MV-4-11 (cell line): ENCODE data around the gene MAPK8IP3.

Experiments
- DNase-seq: peaks from one replicate; lab custom pipeline; 2025; lab: John Stamatoyannopoulos, UW

Gene MAPK8IP3

DNA sequence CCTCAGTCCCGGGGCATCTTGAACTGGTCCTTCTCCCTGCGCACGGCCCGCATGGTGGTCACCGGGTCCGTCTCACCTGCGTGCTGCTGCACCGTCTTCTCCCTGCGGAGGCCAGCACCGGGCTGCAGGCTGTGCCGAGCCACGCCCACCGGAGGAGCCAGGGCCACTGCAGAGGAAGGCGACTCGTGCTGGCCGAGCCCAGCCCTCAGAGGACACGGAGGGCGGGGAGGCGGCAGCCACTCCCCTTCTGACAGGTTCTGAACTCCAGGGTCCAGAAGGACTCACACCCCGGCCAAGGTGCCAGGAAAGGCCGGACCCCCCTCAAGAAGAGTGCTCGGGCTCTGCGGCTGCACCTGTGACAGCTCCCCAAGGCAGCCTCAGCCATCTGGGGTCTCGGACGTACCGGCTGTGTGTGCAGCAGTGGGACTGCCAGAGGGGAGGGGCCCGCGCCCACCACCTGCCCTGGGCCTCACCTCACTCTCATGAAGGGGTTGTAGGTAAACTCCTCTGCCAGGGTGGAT lies 103.3 kb downstream of the MAPK8IP3 start:
- DNase-seq, result no peak

DNA sequence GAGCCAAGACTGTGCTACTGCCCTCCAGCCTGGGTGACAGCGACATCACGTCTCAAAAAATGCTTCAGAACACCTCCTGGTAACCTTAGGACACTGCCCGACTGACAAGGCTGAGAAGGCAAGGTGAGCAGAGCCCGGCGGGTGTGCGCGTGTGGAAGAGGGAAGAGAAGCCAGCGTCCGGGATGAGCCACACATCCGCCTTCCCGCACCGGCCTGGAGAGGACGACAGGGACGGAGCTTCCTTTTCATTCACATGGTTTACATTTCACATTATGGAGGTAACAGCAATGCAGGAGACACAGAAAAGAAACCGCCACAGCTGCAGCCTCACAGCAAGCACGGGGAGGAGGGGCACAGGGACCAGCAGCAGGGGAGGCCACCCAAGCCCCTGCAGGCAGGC lies 104.1 kb downstream of the MAPK8IP3 start:
- DNase-seq, result no peak

DNA sequence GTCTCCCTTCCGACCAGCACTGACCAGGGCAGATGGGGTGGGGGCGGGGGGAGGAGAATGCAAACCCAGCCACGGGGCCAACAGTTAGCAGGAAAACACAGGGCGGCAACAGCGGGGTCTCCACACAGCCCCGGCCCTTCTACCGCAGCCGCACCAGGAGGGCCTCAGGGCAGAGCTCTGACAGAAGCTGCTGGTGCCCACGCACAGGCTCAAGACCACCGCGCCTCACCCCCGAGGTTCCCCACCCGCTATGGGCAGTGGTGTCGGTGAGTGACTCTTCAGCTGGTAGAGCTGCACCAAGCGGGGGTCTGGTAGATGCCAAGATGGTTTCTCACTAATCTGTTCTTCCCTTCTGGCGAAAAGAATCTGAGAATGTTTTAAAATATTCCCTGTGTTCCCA lies 104.5 kb downstream of the MAPK8IP3 start:
- no peak for DNase-seq

DNA sequence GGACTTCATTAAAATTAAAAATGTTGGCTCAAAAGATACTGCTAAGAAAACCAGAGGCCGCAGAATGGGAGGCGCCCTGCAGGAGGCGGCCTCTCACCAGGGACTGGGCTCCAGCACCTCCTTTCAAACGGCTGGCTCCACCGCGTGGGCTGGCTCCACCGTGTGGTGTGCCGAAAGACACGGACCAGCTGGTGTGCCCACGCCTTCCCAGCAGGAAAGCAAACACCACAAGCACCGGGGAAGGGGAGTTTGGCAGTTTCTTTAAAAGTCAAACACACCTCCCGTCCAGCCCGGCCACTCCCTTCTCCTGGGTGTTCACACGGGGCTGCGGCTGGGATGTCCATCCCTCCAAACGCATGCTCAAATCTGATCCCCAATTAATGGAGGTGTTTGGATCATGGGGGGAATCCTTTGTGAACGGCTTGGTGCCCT lies 106.8 kb downstream of the MAPK8IP3 start:
- no peak for DNase-seq

DNA sequence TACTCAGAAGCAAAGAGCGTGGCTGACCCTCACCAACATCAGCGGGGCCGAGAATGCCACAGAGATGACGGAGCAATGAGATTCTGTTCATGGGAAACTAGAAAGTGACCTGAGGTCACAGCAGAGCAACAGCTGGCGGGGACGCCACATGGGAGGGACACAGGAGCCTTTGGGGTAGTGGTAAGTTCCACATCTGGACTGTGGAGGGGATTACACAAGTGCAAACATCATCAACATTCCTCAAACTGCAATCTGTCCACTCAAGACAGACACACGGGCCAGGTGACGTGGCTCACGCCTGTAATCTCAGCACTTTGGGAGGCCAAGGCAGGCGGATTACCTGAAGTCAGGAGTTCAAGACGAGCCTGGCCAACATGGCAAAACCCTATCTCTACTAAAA lies 109.5 kb downstream of the MAPK8IP3 start:
- no peak for DNase-seq

DNA sequence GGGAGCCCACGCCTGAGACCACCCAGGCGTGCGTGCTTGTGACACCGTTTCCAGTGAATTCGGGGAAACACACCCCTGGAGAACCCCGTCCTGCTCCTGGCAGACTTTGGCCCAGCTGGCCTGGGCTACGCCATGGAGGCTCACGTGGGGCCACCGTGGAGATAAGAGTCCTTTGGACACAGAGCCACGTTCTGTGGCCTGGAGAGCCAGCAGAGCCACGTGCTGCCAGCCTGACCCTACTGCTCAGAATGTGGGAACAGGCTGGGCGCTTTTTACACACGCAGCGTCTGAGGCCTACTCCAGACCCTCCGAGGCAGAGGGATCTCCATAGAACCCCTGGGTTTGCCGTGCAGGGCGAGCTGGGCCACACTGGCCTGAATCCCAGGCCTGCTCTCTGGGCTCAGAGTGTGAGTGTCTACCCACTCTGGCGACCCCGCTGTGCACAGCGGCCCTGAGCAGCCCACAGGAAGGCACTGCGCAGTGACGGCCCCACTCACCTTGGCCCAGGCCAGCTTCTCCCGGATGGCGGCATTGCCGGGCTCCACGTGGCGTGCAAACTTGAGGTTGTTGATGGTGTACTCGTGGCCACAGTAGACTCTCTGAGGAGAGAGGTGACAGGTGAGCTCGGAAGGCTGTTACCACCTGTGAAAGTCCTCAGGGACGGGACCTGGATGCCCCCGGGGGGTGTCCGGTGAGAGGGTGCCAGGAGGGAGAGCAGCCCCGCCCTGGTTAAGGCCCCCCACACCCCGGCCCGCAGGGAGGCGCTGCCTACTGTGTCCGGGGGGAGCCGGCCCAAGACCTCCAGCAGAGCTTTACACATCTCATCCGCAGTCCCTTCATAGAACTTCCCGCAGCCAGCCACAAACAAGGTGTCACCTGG lies 110.6 kb downstream of the MAPK8IP3 start:
- DNase-seq, result no peak

DNA sequence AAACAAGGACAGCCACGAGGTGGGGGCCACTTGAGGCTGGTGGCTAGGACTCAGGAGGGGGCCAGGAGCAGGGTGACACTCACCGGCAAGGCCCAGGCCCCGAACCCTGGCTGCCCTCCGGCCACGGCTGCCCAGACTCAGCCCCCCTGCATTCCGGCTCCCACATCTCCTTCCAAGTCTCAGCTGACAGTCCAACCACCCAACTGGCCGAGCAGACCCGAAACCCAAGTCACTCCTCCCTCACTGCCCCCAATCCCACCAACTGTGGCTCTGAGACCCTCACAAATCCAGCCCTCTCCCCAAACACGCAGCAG lies 111.2 kb downstream of the MAPK8IP3 start:
- no peak for DNase-seq

DNA sequence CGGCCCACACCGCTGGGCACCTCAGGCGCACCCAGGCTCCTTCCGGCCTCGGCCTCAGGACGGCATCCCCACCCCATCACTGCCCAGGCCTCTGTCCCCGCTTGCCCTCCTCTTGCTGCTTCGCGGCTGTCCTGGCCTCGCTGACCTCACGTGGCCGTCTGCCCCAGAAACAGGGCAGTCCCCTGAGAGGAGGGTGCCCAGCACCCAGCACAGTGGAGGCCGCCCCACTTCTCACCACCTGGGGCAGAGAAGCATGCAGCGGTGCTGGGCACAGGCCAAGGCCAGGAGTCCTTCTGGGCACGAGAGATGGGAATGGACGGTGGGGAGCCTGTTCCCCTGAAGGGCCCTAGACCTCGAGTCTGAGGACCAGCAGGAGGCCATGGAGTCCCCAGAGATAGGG lies 111.7 kb downstream of the MAPK8IP3 start:
- DNase-seq, result no peak

DNA sequence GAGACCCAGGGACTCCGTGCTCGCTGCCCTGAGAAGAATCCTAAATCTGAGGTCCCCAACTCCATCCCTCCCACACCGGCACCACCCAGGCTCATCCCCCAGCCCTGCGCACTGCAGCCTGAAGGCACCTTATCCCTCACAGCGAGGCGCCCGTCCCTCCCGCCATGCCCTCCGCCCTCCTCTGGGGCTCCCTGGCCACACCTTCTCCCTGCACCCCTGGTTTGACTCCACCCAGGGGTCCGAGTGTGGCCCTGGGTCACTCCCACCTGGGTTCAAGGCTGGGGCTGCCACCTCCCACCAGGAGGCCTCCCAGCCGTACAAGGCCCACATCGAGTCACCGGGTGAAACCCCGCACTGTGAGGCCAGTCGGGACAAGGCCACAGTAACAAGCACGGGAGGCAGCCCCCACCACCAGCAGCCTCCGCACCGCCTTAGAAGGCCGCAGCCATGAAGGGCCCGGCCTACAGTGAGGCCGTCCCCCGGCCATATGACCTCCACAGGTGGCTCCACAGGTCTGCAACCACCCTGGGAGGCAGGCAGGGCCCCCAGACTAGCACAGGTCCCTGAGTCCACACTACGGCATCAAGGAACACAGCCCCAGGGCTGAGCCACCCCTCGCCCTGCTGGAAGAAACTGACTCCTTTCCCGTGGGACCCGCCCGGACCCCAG lies 112.3 kb downstream of the MAPK8IP3 start:
- no peak for DNase-seq

DNA sequence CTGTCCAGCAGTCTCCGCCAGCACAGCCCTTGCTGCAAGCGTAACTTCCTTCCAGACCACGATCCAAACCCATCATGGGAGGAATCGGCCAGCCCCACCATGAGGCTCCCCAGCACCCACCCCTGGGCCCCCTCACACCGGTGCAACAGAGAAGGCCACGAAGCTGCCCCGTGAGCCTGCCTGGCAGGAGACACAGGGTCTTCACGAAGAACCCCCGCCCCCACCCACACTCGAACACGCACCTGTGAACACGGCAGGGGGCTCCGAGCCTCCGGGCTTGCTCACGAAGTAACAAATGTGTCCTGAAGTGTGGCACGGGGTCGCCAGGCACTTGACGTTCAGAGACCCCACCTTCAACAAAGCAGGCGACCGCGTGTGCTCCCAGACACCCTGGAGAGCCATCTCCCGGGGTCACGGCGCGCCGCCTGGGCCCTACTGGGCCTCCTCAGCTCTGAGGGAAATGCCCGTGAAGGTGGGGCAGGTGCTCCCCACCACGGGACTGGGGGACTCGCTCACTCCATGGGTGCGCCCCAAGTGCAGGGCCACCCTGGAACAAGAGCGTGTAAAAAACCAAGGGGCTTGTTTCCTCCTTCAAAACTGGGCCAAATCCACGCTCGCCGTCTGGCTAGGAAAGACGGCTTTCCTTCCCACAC lies 113.0 kb downstream of the MAPK8IP3 start:
- DNase-seq, result no peak

DNA sequence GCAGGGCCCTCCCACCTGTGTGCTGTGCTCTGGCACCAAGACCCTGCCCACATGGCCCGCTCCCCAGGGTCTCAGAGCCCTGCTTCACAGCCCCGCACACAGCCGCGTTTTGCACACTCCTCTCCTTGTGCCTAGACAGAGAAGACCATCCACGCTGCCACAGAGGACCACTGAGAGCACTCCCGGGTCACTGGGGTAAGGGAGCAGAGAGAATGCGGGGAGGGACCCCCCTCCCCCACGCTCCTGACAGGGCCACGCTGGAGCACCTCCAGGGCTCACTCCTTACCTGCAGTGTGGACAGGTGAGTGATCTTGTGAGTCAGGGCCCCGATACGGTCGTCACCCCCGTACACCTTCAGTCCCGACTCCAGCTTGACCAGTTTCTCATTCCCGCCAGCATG lies 113.6 kb downstream of the MAPK8IP3 start:
- DNase-seq, result no peak
